Sigmoid colon (tissue), 4 donors: Measurements from ENCODE around the gene TMEM204.

Source experiments
- EP300 ChIP-seq, 4 donors: sonication (generic); formaldehyde crosslinking; IDR thresholded peaks; one replicate each; pipeline ENCODE4 v1.6.1; 2017; ENCODE audit warnings: antibody characterized with exemption in 4 of 4
- POLR2A ChIP-seq, 2 donors: fragments of 450-650 bp; IDR thresholded peaks; one replicate each; pipeline ENCODE4 v1.6.1; 2016; ENCODE audit warnings: antibody characterized with exemption in 2 of 2, mild to moderate bottlenecking in 2 of 2, moderate library complexity in 2 of 2
- POLR2AphosphoS5 ChIP-seq, 4 donors: sonication (generic); formaldehyde crosslinking; IDR thresholded peaks; one replicate each; pipeline ENCODE4 v1.6.1; 2017; ENCODE audit warnings: antibody characterized with exemption in 4 of 4
- TF ChIP-seq, protein P1 (sequence below), 4 experiments: fragments of 450-650 bp in 3 of 4; fragments of 200-600 bp in 1 of 4; IDR thresholded peaks; one replicate each; pipeline ENCODE4 v1.5.1; 2016 to 2019; ENCODE audit warnings: antibody characterized with exemption in 4 of 4, mild to moderate bottlenecking in 3 of 4, moderate library complexity in 2 of 4

DNA sequence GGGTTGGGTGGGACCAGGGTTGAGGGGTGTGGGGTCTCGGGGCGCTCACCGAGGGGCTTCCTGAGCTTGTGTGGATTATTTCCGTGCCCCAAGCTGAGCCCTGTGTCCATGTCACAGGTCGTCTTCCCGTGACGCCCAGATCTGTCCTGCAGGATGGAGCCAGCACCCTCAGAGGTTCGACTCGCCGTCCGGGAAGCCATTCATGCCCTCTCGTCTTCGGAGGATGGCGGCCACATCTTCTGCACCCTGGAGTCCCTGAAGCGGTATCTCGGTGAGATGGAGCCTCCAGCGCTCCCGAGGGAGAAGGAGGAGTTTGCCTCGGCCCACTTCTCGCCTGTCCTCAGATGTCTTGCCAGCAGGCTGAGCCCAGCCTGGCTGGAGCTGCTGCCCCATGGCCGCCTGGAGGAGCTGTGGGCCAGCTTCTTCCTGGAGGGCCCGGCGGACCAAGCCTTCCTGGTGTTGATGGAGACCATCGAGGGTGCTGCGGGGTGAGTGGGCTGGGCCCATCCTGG, 39.3 kb upstream of the TMEM204 start:
- no peak for TF ChIP-seq POLR2A (IDR thresholded peaks at IDR 0.05)
- peak in 1 of 4 donors; percentile 4 for TF ChIP-seq POLR2AphosphoS5 (IDR thresholded peaks at IDR 0.05)
- TF ChIP-seq, protein P1, sequence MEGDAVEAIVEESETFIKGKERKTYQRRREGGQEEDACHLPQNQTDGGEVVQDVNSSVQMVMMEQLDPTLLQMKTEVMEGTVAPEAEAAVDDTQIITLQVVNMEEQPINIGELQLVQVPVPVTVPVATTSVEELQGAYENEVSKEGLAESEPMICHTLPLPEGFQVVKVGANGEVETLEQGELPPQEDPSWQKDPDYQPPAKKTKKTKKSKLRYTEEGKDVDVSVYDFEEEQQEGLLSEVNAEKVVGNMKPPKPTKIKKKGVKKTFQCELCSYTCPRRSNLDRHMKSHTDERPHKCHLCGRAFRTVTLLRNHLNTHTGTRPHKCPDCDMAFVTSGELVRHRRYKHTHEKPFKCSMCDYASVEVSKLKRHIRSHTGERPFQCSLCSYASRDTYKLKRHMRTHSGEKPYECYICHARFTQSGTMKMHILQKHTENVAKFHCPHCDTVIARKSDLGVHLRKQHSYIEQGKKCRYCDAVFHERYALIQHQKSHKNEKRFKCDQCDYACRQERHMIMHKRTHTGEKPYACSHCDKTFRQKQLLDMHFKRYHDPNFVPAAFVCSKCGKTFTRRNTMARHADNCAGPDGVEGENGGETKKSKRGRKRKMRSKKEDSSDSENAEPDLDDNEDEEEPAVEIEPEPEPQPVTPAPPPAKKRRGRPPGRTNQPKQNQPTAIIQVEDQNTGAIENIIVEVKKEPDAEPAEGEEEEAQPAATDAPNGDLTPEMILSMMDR (IDR thresholded peaks at IDR 0.05): peak in 3 of 4 experiments; percentile 11 to 38 (median 38)
- no peak for TF ChIP-seq EP300 (IDR thresholded peaks at IDR 0.05)
